Loucy (cell line): ENCODE data around the gene DNAJC24.

Experiments used
- H2AFZ ChIP-seq: fragments of 200-600 bp; sonication (generic); 2 replicates; pipeline ENCODE4 v1.6.0; 2016; ENCODE audit warnings: antibody characterized with exemption, mild to moderate bottlenecking, low read length, moderate library complexity
- H3F3A ChIP-seq: fragments of 200-600 bp; 2 replicates; pipeline ENCODE4 v1.6.0; 2016; ENCODE audit warnings: antibody characterized with exemption, low read depth, mild to moderate bottlenecking
- H3K27me3 ChIP-seq: fragments of 200-600 bp; sonication (generic); 2 replicates; pipeline ENCODE4 v1.6.1; 2014; ENCODE audit warnings: low read length, mild to moderate bottlenecking; ENCODE audit not compliant: insufficient read depth, poor library complexity, severe bottlenecking
- H3K36me3 ChIP-seq: fragments of 200-600 bp; sonication (generic); 2 replicates; pipeline ENCODE4 v1.6.1; 2016; ENCODE audit warnings: low read length; ENCODE audit not compliant: insufficient read depth
- H3K4me1 ChIP-seq: fragments of 200-600 bp; sonication (generic); 2 replicates; pipeline ENCODE4 v1.5.1; 2014; ENCODE audit warnings: low read length, mild to moderate bottlenecking; ENCODE audit not compliant: insufficient read depth, poor library complexity, severe bottlenecking
- H3K4me2 ChIP-seq: fragments of 200-600 bp; sonication (generic); 2 replicates; pipeline ENCODE4 v1.6.0; 2014; ENCODE audit warnings: antibody characterized with exemption, low read length, low read depth, mild to moderate bottlenecking; ENCODE audit not compliant: poor library complexity, severe bottlenecking
- H3K4me3 ChIP-seq: fragments of 200-600 bp; sonication (generic); 2 replicates; pipeline ENCODE4 v1.5.1; 2014; ENCODE audit warnings: low read length, mild to moderate bottlenecking, mixed read lengths; ENCODE audit not compliant: poor library complexity, severe bottlenecking
- H3K79me2 ChIP-seq: fragments of 200-600 bp; sonication (generic); 2 replicates; pipeline ENCODE4 v1.6.1; 2014; ENCODE audit warnings: low read length; ENCODE audit not compliant: insufficient read depth
- H3K9ac ChIP-seq: fragments of 200-600 bp; sonication (generic); 2 replicates; pipeline ENCODE4 v1.6.0; 2014; ENCODE audit warnings: mild to moderate bottlenecking, low read depth, low read length, moderate library complexity; ENCODE audit not compliant: poor library complexity, severe bottlenecking
- H3K9me2 ChIP-seq: fragments of 200-600 bp; sonication (generic); replicated peaks from 2 replicates; pipeline ENCODE4 v1.6.1; 2016; ENCODE audit warnings: low read depth, low read length, mixed read lengths
- H3K9me3 ChIP-seq: fragments of 200-600 bp; sonication (generic); 2 replicates; pipeline ENCODE4 v1.6.1; 2014; ENCODE audit warnings: mild to moderate bottlenecking, antibody characterized with exemption, low read length, low read depth; ENCODE audit not compliant: insufficient read depth
- H4K20me1 ChIP-seq: fragments of 200-600 bp; sonication (generic); 2 replicates; pipeline ENCODE4 v1.6.0; 2014; ENCODE audit warnings: antibody characterized with exemption, low read length, mild to moderate bottlenecking; ENCODE audit not compliant: insufficient read depth, poor library complexity, severe bottlenecking
- EZH2phosphoT487 ChIP-seq: fragments of 200-600 bp; IDR thresholded peaks from 2 replicates; pipeline ENCODE4 v1.6.1; 2018; ENCODE audit warnings: antibody characterized with exemption, mild to moderate bottlenecking, moderate library complexity, borderline replicate concordance
- TF ChIP-seq, protein P1 (sequence below): fragments of 200-600 bp; sonication (generic); conservative IDR thresholded peaks from 2 replicates; pipeline ENCODE4 v1.5.1; 2014; ENCODE audit warnings: mild to moderate bottlenecking, antibody characterized with exemption, low read length

The DNAJC24 gene

DNA sequence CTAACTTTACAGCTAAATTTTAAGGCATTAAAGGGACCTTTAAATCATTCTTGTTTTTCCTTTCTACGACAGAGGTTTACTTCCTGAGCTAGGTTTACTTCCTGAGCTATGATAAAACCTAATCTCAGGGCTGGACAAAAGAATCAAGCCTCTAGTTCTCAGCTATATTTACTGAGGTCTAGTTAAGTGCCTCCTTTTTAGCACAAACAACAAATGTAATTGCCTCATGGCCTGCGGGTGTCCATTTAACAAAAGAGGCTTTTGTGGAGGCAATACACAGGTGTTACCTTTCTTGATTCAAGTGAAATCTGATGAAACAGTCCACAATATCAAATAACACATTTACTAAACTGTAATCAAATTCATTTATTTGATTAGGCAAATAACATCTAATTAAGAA, 72.4 kb downstream of the DNAJC24 start:
- H3K27me3 ChIP-seq: no peaks in the 10 kb centered on the region
- no peak overlapping the region for H3K9ac ChIP-seq
- no peak overlapping the region for H3K4me2 ChIP-seq
- no peak overlapping the region for H2AFZ ChIP-seq
- H4K20me1 ChIP-seq: no peaks in the 10 kb centered on the region
- no peaks in the 10 kb centered on the region for H3K79me2 ChIP-seq
- H3K9me2 ChIP-seq: no peaks in the 10 kb centered on the region
- no peaks in the 10 kb centered on the region for H3K4me1 ChIP-seq
- no peak for TF ChIP-seq EZH2phosphoT487
- TF ChIP-seq, protein P1, sequence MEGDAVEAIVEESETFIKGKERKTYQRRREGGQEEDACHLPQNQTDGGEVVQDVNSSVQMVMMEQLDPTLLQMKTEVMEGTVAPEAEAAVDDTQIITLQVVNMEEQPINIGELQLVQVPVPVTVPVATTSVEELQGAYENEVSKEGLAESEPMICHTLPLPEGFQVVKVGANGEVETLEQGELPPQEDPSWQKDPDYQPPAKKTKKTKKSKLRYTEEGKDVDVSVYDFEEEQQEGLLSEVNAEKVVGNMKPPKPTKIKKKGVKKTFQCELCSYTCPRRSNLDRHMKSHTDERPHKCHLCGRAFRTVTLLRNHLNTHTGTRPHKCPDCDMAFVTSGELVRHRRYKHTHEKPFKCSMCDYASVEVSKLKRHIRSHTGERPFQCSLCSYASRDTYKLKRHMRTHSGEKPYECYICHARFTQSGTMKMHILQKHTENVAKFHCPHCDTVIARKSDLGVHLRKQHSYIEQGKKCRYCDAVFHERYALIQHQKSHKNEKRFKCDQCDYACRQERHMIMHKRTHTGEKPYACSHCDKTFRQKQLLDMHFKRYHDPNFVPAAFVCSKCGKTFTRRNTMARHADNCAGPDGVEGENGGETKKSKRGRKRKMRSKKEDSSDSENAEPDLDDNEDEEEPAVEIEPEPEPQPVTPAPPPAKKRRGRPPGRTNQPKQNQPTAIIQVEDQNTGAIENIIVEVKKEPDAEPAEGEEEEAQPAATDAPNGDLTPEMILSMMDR: no peak
- no peaks in the 10 kb centered on the region for H3F3A ChIP-seq
- no peaks in the 10 kb centered on the region for H3K36me3 ChIP-seq
- H3K4me3 ChIP-seq: no peak overlapping the region
- H3K9me3 ChIP-seq: no peaks in the 10 kb centered on the region

DNA sequence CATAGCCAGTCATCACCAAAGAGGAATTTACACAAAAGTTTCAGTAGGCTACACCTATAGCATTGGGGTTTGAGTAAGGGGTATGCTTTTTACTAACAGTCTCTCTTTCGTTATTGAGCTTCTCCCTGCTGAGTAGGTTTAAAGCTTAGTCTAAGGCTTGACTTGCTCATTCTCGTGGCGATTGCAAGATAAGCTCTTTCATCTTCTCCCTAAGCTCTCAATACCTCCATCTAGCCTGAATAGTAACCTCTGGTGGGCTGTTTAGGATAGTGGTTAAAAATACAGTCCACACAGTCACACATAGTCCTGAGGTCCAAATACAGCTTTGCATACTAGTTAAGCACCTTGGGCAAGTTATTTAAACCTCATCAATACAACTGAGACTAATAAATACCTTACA, 74.1 kb downstream of the DNAJC24 start:
- no peaks in the 10 kb centered on the region for H3K4me1 ChIP-seq
- H3K9me2 ChIP-seq: no peaks in the 10 kb centered on the region
- no peaks in the 10 kb centered on the region for H3K79me2 ChIP-seq
- no peaks in the 10 kb centered on the region for H3K9me3 ChIP-seq
- TF ChIP-seq, protein P1: no peak
- no peak for TF ChIP-seq EZH2phosphoT487
- no peak overlapping the region for H3K4me3 ChIP-seq
- H3K27me3 ChIP-seq: no peaks in the 10 kb centered on the region
- no peak overlapping the region for H2AFZ ChIP-seq
- H3K4me2 ChIP-seq: no peak overlapping the region
- H3K9ac ChIP-seq: no peak overlapping the region
- no peaks in the 10 kb centered on the region for H3K36me3 ChIP-seq
- H4K20me1 ChIP-seq: no peaks in the 10 kb centered on the region
- no peaks in the 10 kb centered on the region for H3F3A ChIP-seq

DNA sequence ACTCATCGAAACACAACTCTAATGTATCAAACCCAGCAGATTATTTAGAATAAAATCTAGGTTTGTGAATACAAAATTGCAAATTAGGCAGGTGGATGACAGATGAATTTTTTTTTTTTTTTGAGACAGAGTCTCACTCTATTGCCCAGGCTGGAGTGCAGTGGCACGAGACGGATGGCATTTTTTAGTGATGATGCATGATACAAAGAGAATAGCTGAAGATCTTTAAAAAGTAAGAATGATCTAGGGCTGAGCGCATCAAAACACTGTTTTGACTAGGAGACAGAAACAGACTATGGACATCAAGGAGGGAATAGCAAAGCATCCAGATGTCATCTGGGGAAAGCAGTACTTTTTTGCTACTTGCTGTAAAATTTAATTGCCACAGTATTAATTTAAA, 76.0 kb downstream of the DNAJC24 start:
- no peak for TF ChIP-seq EZH2phosphoT487
- TF ChIP-seq, protein P1: no peak
- Histone ChIP-seq H3K4me2 (no peak overlapping the region), H3K9me2 (no peaks in the 10 kb centered on the region), H3K36me3 (no peaks in the 10 kb centered on the region), H3K9ac (no peak overlapping the region), H4K20me1 (no peaks in the 10 kb centered on the region), H3K4me3 (no peak overlapping the region), H3K4me1 (no peaks in the 10 kb centered on the region), H2AFZ (no peak overlapping the region), H3K79me2 (no peaks in the 10 kb centered on the region), H3K27me3 (no peaks in the 10 kb centered on the region), H3K9me3 (no peaks in the 10 kb centered on the region), H3F3A (no peaks in the 10 kb centered on the region)
